Fibroblast of lung (primary cell): ENCODE results near the gene ARMH4. TPM values are rescaled to one million over a fixed set of nuclear protein-coding genes. Genes with fewer than 3 reads are reported as not detected.
A peak's percentile ranks its signal among the peaks of the same experiment; 100 is the strongest.

ENCODE experiments used
- DNase-seq, 2 donors: peaks; one replicate each; pipeline versions ENCODE4 v3.0.0 to v3.0.0-alpha.2; 2010; ENCODE audit warnings: low read depth in 2 of 2
- H2AFZ ChIP-seq: 2 replicates; pipeline ENCODE4 v1.5.1; 2012; ENCODE audit warnings: low read length, control low read depth, inconsistent platforms
- H3K27ac ChIP-seq: 2 replicates; pipeline ENCODE4 v1.5.1; 2011; ENCODE audit warnings: low read length, control low read depth; ENCODE audit not compliant: insufficient read depth
- H3K27me3 ChIP-seq: 2 replicates; pipeline ENCODE4 v1.5.1; 2011; ENCODE audit warnings: mild to moderate bottlenecking, low read length; ENCODE audit not compliant: control insufficient read depth, insufficient read depth
- H3K36me3 ChIP-seq: 2 replicates; pipeline ENCODE4 v1.5.1; 2011; ENCODE audit warnings: low read length; ENCODE audit not compliant: control insufficient read depth, insufficient read depth
- H3K4me1 ChIP-seq: 2 replicates; pipeline ENCODE4 v1.5.1; 2011; ENCODE audit warnings: low read length; ENCODE audit not compliant: control insufficient read depth, insufficient read depth; ENCODE audit errors: extremely low read depth
- H3K4me2 ChIP-seq: 2 replicates; pipeline ENCODE4 v1.5.1; 2011; ENCODE audit warnings: low read length, control low read depth; ENCODE audit not compliant: insufficient read depth; ENCODE audit errors: extremely low read depth
- H3K4me3 ChIP-seq, 4 experiments: fragments of 200-600 bp in 1 of 4; sonication (generic) in 1 of 4; replicated peaks in 1 of 4; 2 replicates each; pipeline ENCODE4 v1.5.1; 2011 to 2016; ENCODE audit warnings: low read length in 4 of 4, low read depth in 3 of 4, mild to moderate bottlenecking in 3 of 4, control low read depth in 2 of 4, inconsistent platforms in 1 of 4, mixed read lengths in 1 of 4; ENCODE audit not compliant: insufficient read depth in 1 of 4; ENCODE audit errors: control extremely low read depth in 1 of 4
- H3K79me2 ChIP-seq: 2 replicates; pipeline ENCODE4 v1.5.1; 2012; ENCODE audit warnings: mild to moderate bottlenecking, low read length, inconsistent platforms; ENCODE audit not compliant: control insufficient read depth, insufficient read depth
- H3K9ac ChIP-seq: 2 replicates; pipeline ENCODE4 v1.5.1; 2011; ENCODE audit warnings: mild to moderate bottlenecking, low read length, control low read depth; ENCODE audit not compliant: insufficient read depth
- H3K9me3 ChIP-seq: 2 replicates; pipeline ENCODE4 v1.5.1; 2012; ENCODE audit warnings: low read depth, low read length; ENCODE audit not compliant: control insufficient read depth, insufficient read depth
- H4K20me1 ChIP-seq: 2 replicates; pipeline ENCODE4 v1.5.1; 2011; ENCODE audit warnings: low read length; ENCODE audit not compliant: control insufficient read depth, insufficient read depth; ENCODE audit errors: extremely low read depth
- EZH2 ChIP-seq: IDR thresholded peaks from 2 replicates; pipeline ENCODE4 v1.5.1; 2012; ENCODE audit warnings: low read length, control low read depth, mild to moderate bottlenecking; ENCODE audit errors: missing control alignments
- polyA plus RNA-seq, 2 donors: library from polyadenylated mRNA; depleted of rRNA in 1 of 2; stranded (reverse) in 1 of 2; unstranded in 1 of 2; fragments of >200 nt; gene quantifications; 2 replicates each; pipeline ENCODE4 v1.2.1, GENCODE V29; 2011 to 2012; ENCODE audit warnings: missing spikeins in 1 of 2
- total RNA-seq: library from RNA; depleted of rRNA; stranded (reverse); fragments of >200 nt; gene quantifications from 2 replicates; pipeline ENCODE4 v1.2.1, GENCODE V29; 2014
- TF ChIP-seq, protein P1 (sequence below), 2 donors: IDR thresholded peaks in 1 of 2; conservative IDR thresholded peaks in 1 of 2; 1 replicate in 1 of 2; 2 replicates in 1 of 2; pipeline ENCODE4 v1.5.1; 2011 to 2012; ENCODE audit warnings: low read length in 2 of 2, control low read depth in 1 of 2, inconsistent platforms in 1 of 2, low read depth in 1 of 2, mild to moderate bottlenecking in 1 of 2

The ARMH4 gene
- total and polyA plus RNA-seq, 2 donors (not counting 1 experiment from before 2014, with no cell fraction given), result 6.3 to 6.8 TPM

DNA sequence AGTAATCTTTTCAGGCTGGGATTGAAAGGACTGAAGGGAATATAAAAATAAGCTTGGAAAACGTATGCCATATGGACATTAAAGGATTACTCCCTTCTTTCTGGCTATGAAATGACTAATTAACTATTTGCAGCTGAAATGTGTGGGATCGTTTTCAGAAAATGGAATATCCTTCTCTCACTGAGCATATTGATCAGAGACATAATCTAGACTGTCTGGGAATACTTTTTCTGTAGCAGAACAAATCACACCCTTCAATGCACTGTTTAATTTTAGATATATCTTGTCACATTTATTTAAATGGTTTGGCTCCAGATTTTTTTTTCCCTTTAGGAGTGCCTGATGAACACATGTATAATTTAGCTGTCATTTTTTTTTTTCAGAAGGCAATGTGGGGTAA is 37.2 kb upstream of the ARMH4 start:
- H3K27ac ChIP-seq, result no peak overlapping the region
- H4K20me1 ChIP-seq, result no peaks in the 10 kb centered on the region
- H3K9ac ChIP-seq, result no peak overlapping the region
- TF ChIP-seq, protein P1, sequence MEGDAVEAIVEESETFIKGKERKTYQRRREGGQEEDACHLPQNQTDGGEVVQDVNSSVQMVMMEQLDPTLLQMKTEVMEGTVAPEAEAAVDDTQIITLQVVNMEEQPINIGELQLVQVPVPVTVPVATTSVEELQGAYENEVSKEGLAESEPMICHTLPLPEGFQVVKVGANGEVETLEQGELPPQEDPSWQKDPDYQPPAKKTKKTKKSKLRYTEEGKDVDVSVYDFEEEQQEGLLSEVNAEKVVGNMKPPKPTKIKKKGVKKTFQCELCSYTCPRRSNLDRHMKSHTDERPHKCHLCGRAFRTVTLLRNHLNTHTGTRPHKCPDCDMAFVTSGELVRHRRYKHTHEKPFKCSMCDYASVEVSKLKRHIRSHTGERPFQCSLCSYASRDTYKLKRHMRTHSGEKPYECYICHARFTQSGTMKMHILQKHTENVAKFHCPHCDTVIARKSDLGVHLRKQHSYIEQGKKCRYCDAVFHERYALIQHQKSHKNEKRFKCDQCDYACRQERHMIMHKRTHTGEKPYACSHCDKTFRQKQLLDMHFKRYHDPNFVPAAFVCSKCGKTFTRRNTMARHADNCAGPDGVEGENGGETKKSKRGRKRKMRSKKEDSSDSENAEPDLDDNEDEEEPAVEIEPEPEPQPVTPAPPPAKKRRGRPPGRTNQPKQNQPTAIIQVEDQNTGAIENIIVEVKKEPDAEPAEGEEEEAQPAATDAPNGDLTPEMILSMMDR (conservative IDR thresholded peaks at IDR 0.05 in 1 of 2, IDR thresholded peaks at IDR 0.05 in 1 of 2; ENCODE audit: low read depth in 1 of 2, low read length in 2 of 2), result no peak
- no peak for TF ChIP-seq EZH2
- H3K4me2 ChIP-seq, result no peak overlapping the region
- H3K4me3 ChIP-seq, result no peak overlapping the region
- no peaks in the 10 kb centered on the region for H3K36me3 ChIP-seq
- no peaks in the 10 kb centered on the region for H3K4me1 ChIP-seq
- no peak for DNase-seq
- no peak overlapping the region for H2AFZ ChIP-seq
- H3K79me2 ChIP-seq, result no peaks in the 10 kb centered on the region
- H3K9me3 ChIP-seq, result no peaks in the 10 kb centered on the region
- no peaks in the 10 kb centered on the region for H3K27me3 ChIP-seq

DNA sequence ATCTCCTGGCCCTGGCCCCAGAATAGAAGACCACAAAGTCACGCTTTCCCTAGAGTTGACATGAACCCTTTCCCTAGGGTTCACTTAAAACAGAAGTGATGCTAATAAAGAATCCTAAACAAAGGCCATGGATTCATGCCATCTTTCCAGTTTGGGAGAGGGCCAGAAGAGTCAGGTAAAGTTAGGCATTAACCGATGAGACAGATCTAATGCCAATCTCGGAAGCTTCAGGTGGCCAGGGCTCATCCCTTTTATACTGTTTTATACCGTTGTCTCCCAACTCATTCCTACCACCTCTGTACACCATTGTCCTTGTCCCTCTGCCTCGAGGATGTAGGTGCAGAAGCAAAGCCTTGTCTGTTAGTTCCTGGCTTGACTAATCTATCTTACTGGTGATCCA is 25.1 kb upstream of the ARMH4 start:
- H3K4me2 ChIP-seq, result no peak overlapping the region
- no peaks in the 10 kb centered on the region for H4K20me1 ChIP-seq
- TF ChIP-seq, protein P1 (conservative IDR thresholded peaks at IDR 0.05 in 1 of 2, IDR thresholded peaks at IDR 0.05 in 1 of 2; ENCODE audit: low read depth in 1 of 2, low read length in 2 of 2), result no peak
- TF ChIP-seq EZH2, result no peak
- no peaks in the 10 kb centered on the region for H3K36me3 ChIP-seq
- no peaks in the 10 kb centered on the region for H3K27me3 ChIP-seq
- no peak for DNase-seq
- H3K4me1 ChIP-seq, result no peaks in the 10 kb centered on the region
- no peaks in the 10 kb centered on the region for H3K79me2 ChIP-seq
- no peak overlapping the region for H3K4me3 ChIP-seq
- no peak overlapping the region for H3K27ac ChIP-seq
- no peaks in the 10 kb centered on the region for H3K9me3 ChIP-seq
- no peak overlapping the region for H3K9ac ChIP-seq
- H2AFZ ChIP-seq, result no peak overlapping the region

DNA sequence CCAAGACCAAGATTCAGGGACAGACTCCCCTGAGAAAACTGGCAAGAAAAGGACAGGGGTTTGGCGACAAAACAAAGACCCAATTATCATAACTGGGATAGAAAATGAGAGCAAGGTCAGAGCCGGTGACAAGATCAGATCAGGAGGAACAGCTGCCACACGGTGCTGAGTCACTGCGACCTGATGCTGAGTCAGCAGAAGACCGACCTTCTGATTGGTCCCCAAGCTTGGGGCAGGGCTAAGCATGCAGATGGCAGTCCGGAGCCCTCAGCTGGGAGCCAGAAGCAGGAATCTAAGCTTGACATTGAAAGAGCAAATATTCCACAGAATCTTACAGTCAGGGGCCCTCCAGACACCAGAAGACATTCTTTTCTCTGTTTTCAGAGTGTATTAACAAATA is 19.1 kb upstream of the ARMH4 start:
- no peak for TF ChIP-seq EZH2
- TF ChIP-seq, protein P1 (conservative IDR thresholded peaks at IDR 0.05 in 1 of 2, IDR thresholded peaks at IDR 0.05 in 1 of 2; ENCODE audit: low read depth in 1 of 2, low read length in 2 of 2), result no peak
- H4K20me1 ChIP-seq, result no peaks in the 10 kb centered on the region
- H2AFZ ChIP-seq, result peak overlapping the region; percentile 11
- no peak overlapping the region for H3K27ac ChIP-seq
- H3K79me2 ChIP-seq, result no peaks in the 10 kb centered on the region
- peak; percentile 79 to 83 for DNase-seq
- no peak overlapping the region for H3K4me3 ChIP-seq
- no peaks in the 10 kb centered on the region for H3K27me3 ChIP-seq
- H3K36me3 ChIP-seq, result no peaks in the 10 kb centered on the region
- peaks cover 8% of the 10 kb centered on the region for H3K4me1 ChIP-seq
- peak overlapping the region; percentile 48 for H3K4me2 ChIP-seq
- H3K9ac ChIP-seq, result no peak overlapping the region
- H3K9me3 ChIP-seq, result no peaks in the 10 kb centered on the region
